ENCODE results near the gene P2RX1. TPM values are rescaled to one million over a fixed set of nuclear protein-coding genes. Genes with fewer than 3 reads are reported as not detected.

The P2RX1 gene
- total and polyA plus RNA-seq, 4 experiments from 2014 or later = not detected

DNA sequence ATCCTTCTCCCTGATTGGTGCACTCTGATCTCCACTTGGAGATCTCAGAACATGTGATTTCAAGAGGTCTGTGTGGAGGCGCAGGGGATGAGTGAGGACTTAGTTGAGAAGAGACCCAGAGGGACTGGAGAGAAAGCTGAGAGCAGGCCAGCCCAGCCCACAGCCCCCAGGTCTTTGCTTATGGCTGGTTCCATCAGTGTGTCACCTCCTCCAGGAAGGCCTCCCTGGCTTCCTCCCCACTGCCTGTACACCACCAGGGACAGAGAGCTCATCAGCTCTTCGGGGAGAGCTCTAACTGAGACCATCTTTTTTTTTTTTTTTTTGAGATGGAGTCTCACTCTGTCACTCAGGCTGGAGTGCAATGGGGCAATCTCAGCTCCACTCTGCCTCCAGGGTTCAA, 3.4 kb downstream of the P2RX1 start:
- Histone ChIP-seq H3K36me3 (ENCODE audit: insufficient read depth, low read length) (no peaks in the 10 kb centered on the region), H3K4me1 (ENCODE audit: insufficient read depth, low read length) (peaks cover 46% of the 10 kb centered on the region), H3K4me3 (ENCODE audit: low read length in 2 of 2) (no peak overlapping the region), H3K9me3 (ENCODE audit: control insufficient read depth in 1 of 2, low read length in 2 of 2) (no peaks in the 10 kb centered on the region), H3K27me3 (ENCODE audit: insufficient read depth, low read length) (no peaks in the 10 kb centered on the region), H3K27ac (ENCODE audit: low read depth, low read length) (no peak overlapping the region)
- peak overlapping the region in 4 of 7 donors; percentile 30 to 89 (median 66) for H3K27ac Mint-ChIP-seq
- H3K4me3 Mint-ChIP-seq = no peak overlapping the region
- H3K9me3 Mint-ChIP-seq = no peaks in the 10 kb centered on the region
- H3K27me3 Mint-ChIP-seq = no peaks in the 10 kb centered on the region
- POLR2A ChIA-PET (ENCODE audit: partially characterized antibody) = interaction anchor here (1.1 to 3.7 kb wide), 4 partner anchors 52 to 121 kb away, joined by 3 to 22 read pairs (median 5); partner anchors contain the start of gene ATP2A3
- intact Hi-C loops (cut with micrococcal nuclease) = loop anchor here (1.0 to 10.0 kb wide), 3 partner anchors 51 to 176 kb away; no protein-coding TSS in a partner anchor
- no peaks in the 10 kb centered on the region for H3K36me3 Mint-ChIP-seq
- peaks cover 13 to 62% (median 36%) of the 10 kb centered on the region in 4 donors for H3K4me1 Mint-ChIP-seq
- CTCF ChIA-PET (ENCODE audit: partially characterized antibody) = interaction anchor here (0.5 to 6.4 kb wide), 20 partner anchors 9 to 500 kb away, joined by 3 to 138 read pairs (median 10); partner anchors contain the start of gene ATP2A3
- DNase-seq = no peak

DNA sequence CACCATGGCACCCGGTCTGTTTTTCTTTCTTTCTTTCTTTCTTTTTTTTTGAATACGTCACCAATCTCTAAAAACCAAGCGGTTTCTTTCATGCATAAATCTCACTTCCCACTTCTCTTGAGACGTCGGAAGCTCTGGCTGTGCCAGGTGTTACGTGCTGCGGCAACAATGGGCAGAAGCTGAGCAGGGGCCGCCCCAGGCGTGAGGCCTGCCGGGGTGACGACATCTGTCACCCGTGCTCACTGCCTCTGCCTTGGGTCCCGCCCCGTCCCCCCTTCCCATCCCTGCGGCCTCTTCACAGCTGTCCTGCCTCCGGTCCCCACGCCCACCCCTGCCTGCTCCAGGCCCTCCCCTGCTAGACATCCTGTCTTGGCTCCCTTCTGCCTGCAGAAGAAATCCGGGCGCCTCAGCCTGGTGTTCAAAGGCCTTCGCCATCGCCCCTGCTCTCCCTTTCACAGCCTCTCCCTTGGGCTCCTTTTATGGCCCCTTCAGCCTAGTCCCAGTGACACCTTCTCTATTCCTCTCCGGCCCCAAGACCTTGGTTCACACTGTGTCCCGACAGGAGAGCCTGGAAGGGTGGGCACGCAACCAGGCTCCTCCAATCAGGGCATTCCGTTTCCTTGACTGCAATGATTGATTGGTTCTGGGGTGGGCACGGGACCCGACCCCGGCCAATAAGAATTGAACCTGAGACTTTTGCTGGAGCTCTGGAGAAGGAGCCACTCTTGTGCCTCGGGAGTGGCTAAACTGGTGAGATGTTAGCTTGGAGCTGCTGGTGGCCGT, 4.8 kb downstream of the P2RX1 start:
- Histone ChIP-seq H3K27me3 (ENCODE audit: insufficient read depth, low read length) (no peaks in the 10 kb centered on the region), H3K9me3 (ENCODE audit: control insufficient read depth in 1 of 2, low read length in 2 of 2) (no peaks in the 10 kb centered on the region), H3K4me1 (ENCODE audit: insufficient read depth, low read length) (peaks cover 34% of the 10 kb centered on the region), H3K27ac (ENCODE audit: low read depth, low read length) (peak overlapping the region; percentile 48), H3K4me3 (ENCODE audit: low read length in 2 of 2) (no peak overlapping the region), H3K36me3 (ENCODE audit: insufficient read depth, low read length) (no peaks in the 10 kb centered on the region)
- Mint-ChIP-seq H3K4me1 (peaks cover 10 to 49% (median 29%) of the 10 kb centered on the region in 4 donors), H3K27ac (peak overlapping the region; percentile 80 to 97 (median 94)), H3K27me3 (no peaks in the 10 kb centered on the region), H3K4me3 (peak overlapping the region; percentile 29 to 79 (median 58)), H3K9me3 (no peaks in the 10 kb centered on the region), H3K36me3 (no peaks in the 10 kb centered on the region)
- peak; percentile 68 to 89 (median 75) for DNase-seq
- POLR2A ChIA-PET (ENCODE audit: partially characterized antibody) = interaction anchor here (1.0 to 3.7 kb wide), 2 partner anchors 53 to 88 kb away, joined by 4 to 22 read pairs; partner anchors contain the start of gene ATP2A3
- intact Hi-C loops (cut with micrococcal nuclease) = loop anchor here (5.0 to 10.0 kb wide), 2 partner anchors 49 to 163 kb away; no protein-coding TSS in a partner anchor
- CTCF ChIA-PET (ENCODE audit: partially characterized antibody) = interaction anchor here (0.6 to 6.4 kb wide), 3 partner anchors 9 to 174 kb away, joined by 4 to 138 read pairs (median 5); no protein-coding TSS in a partner anchor

DNA sequence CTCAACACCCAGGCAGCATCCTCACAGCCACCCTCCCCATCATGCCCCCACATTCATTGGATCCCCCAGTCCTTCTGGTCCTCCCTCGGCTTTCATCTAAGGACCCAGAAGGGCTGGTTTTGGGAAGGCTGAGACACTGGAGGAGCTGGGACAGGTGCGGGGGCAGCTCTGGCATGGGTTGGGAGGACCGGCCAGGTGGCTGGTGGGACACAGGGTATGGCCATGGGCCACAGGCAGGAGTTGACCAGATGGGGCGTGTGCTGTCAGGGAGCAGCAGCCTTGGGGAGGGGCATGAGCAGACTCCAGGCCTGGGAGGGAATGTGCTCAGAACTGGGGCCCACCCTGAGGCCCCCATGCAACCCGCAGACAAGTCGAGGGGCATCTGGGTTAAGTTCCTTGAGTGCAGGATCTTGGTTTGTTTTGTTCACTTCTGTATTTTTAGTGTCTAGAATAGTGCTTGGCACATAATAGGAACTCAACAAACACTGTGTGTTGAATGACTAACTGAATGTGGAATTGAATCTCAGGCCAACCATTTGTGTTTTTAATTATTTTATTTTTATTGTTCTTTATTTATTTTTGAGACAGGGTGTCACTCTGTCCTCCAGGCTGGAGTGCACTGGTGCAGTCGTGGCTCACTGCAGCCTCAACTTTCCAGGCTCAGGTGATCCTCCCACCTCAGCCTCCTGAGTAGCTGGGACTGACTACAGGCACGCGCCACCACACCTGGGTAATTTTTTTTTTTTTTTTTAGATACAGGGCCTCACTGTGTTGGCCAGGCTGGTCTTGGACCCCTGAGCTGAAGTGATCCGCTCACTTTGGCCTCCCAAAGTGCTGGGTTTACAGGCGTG, 5.6 kb downstream of the P2RX1 start:
- POLR2A ChIA-PET (ENCODE audit: partially characterized antibody) = interaction anchor here (1.0 kb wide), 1 partner anchor 89 kb away, joined by 4 read pairs; no protein-coding TSS in a partner anchor
- CTCF ChIA-PET (ENCODE audit: partially characterized antibody) = interaction anchor here (0.6 to 6.4 kb wide), 3 partner anchors 9 to 173 kb away, joined by 4 to 138 read pairs (median 5); no protein-coding TSS in a partner anchor
- H3K27me3 Mint-ChIP-seq = no peaks in the 10 kb centered on the region
- Histone ChIP-seq H3K27me3 (ENCODE audit: insufficient read depth, low read length) (no peaks in the 10 kb centered on the region), H3K4me3 (ENCODE audit: low read length in 2 of 2) (no peak overlapping the region), H3K36me3 (ENCODE audit: insufficient read depth, low read length) (no peaks in the 10 kb centered on the region), H3K9me3 (ENCODE audit: control insufficient read depth in 1 of 2, low read length in 2 of 2) (no peaks in the 10 kb centered on the region), H3K4me1 (ENCODE audit: insufficient read depth, low read length) (peaks cover 26% of the 10 kb centered on the region), H3K27ac (ENCODE audit: low read depth, low read length) (peak overlapping the region; percentile 28)
- intact Hi-C loops (cut with micrococcal nuclease) = loop anchor here (5.0 to 10.0 kb wide), 2 partner anchors 48 to 164 kb away; no protein-coding TSS in a partner anchor
- H3K36me3 Mint-ChIP-seq = no peaks in the 10 kb centered on the region
- H3K4me3 Mint-ChIP-seq = peak overlapping the region; percentile 29 to 74 (median 58)
- peak overlapping the region; percentile 80 to 97 (median 94) for H3K27ac Mint-ChIP-seq
- peaks cover 10 to 40% (median 23%) of the 10 kb centered on the region in 4 donors for H3K4me1 Mint-ChIP-seq
- H3K9me3 Mint-ChIP-seq = no peaks in the 10 kb centered on the region
- peak in 1 of 5 donors; percentile 11 for DNase-seq

DNA sequence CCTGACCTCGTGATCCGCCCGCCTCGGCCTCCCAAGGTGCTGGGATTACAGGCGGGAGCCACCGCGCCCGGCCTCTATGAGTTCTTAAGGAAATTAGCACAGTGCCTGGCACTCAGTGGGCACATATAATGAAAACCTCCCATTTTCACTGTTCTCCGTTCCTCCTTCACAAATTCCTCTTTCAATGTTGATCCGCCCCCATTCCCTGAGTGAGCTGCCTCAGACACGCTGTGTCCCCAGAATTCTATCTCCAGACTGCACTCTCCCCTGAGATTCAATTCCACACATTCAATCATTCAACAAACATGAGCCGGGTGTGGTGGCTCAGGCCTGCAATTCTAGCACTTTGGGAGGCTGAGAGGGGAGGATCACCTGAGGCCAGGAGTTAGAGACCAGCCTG, 7.0 kb downstream of the P2RX1 start:
- H3K27ac Mint-ChIP-seq = peak overlapping the region in 2 of 7 donors; percentile 72

DNA sequence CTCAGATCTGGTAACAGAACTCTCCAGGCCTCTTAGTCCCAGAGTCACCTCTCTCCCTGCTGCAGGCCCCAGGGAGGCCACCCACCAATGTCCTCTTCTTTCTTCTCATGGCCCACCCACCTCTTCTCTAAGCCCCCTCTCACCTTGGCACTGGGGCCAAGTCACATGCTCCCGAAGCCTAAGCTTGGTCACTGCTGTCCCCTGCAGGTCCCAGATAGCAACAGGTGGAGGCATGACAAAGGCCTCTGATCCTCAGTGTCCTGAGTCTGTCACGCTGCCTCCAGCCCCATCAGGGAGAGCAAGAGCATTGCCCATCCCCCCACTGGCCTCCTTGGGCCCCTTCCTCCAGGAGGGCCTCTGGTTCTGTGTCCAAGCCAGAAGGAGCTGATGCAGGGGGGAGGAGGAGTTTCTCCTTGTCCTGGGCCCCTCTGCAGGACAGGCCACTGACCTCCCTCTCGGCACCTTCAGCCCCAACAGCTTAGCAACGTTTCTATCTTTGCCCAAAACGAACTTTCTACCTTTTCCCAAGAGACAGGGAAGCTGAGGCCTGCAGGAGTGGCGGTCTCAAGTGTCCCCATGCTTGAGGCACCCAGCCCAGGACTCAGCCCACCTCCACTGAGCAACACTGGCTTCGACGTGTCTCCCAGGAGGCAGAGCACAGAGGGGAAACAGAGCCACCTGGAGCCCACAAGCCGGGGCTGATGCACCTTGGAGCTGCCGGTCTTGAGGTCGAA, 8.6 kb downstream of the P2RX1 start:
- intact Hi-C loops (cut with micrococcal nuclease) = no loop called here
- no peaks in the 10 kb centered on the region for H3K36me3 Mint-ChIP-seq

More for the DNA sequence above, 7.0 kb downstream of the P2RX1 start:
- peaks cover 10 to 26% (median 19%) of the 10 kb centered on the region in 4 donors for H3K4me1 Mint-ChIP-seq
- H3K36me3 Mint-ChIP-seq = no peaks in the 10 kb centered on the region
- ChIA-PET POLR2A (ENCODE audit: partially characterized antibody) (no interaction called here), CTCF (ENCODE audit: partially characterized antibody) (interaction anchor here (2.4 kb wide), 1 partner anchor 8 kb away, joined by 7 read pairs; the partner anchor contains the start of gene P2RX1)
- H3K4me1 ChIP-seq (ENCODE audit: insufficient read depth, low read length) = peaks cover 24% of the 10 kb centered on the region
- no peak overlapping the region for H3K27ac ChIP-seq (ENCODE audit: low read depth, low read length)
- H3K27me3 ChIP-seq (ENCODE audit: insufficient read depth, low read length) = no peaks in the 10 kb centered on the region
- DNase-seq = no peak
- no peak overlapping the region for H3K4me3 Mint-ChIP-seq
- no peaks in the 10 kb centered on the region for H3K9me3 ChIP-seq (ENCODE audit: control insufficient read depth in 1 of 2, low read length in 2 of 2)
- intact Hi-C loops (cut with micrococcal nuclease) = no loop called here
- no peaks in the 10 kb centered on the region for H3K36me3 ChIP-seq (ENCODE audit: insufficient read depth, low read length)
- H3K9me3 Mint-ChIP-seq = no peaks in the 10 kb centered on the region
- H3K27me3 Mint-ChIP-seq = no peaks in the 10 kb centered on the region
- no peak overlapping the region for H3K4me3 ChIP-seq (ENCODE audit: low read length in 2 of 2)

DNA sequence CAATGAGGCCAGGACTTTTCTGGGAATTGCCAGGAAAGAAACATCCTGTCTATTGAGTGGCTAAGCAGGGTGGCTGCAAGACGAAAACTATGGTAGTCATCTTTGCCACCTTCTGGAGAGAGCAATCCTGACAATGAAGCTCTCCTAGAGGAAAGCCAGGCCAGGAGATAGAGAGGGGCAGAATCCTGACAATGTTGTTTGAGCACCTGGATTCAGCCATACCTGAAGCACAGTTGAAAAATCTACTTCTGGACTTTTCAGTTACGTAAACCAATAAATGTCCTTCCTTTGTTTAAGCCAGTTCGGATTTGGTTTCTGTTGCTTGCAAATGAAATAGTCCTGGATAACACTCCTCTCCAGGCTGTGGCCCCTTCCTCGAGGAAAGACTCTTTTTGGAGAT, 9.4 kb downstream of the P2RX1 start:
- Histone ChIP-seq H3K4me3 (ENCODE audit: low read length in 2 of 2) (no peak overlapping the region), H3K27ac (ENCODE audit: low read depth, low read length) (no peak overlapping the region), H3K27me3 (ENCODE audit: insufficient read depth, low read length) (no peaks in the 10 kb centered on the region), H3K4me1 (ENCODE audit: insufficient read depth, low read length) (peaks cover 14% of the 10 kb centered on the region), H3K36me3 (ENCODE audit: insufficient read depth, low read length) (no peaks in the 10 kb centered on the region), H3K9me3 (ENCODE audit: control insufficient read depth in 1 of 2, low read length in 2 of 2) (no peaks in the 10 kb centered on the region)
- intact Hi-C loops (cut with micrococcal nuclease) = no loop called here
- POLR2A ChIA-PET (ENCODE audit: partially characterized antibody) = no interaction called here
- Mint-ChIP-seq H3K27me3 (no peaks in the 10 kb centered on the region), H3K4me3 (no peak overlapping the region), H3K9me3 (no peaks in the 10 kb centered on the region), H3K36me3 (no peaks in the 10 kb centered on the region), H3K27ac (peak overlapping the region in 1 of 7 donors; percentile 13), H3K4me1 (peaks cover 5 to 16% (median 11%) of the 10 kb centered on the region in 4 donors)
- no peak for DNase-seq
- CTCF ChIA-PET (ENCODE audit: partially characterized antibody) = interaction anchor here (0.7 to 2.4 kb wide), 4 partner anchors 10 to 169 kb away, joined by 3 to 7 read pairs (median 4); partner anchors contain the start of gene P2RX1

More for the DNA sequence above, 8.6 kb downstream of the P2RX1 start:
- no peak overlapping the region for H3K4me3 Mint-ChIP-seq
- CTCF ChIA-PET (ENCODE audit: partially characterized antibody) = interaction anchor here (0.7 to 2.4 kb wide), 4 partner anchors 9 to 170 kb away, joined by 3 to 7 read pairs (median 4); partner anchors contain the start of gene P2RX1
- H3K27me3 Mint-ChIP-seq = no peaks in the 10 kb centered on the region
- peak in 1 of 5 donors; percentile 37 for DNase-seq
- Histone ChIP-seq H3K36me3 (ENCODE audit: insufficient read depth, low read length) (no peaks in the 10 kb centered on the region), H3K4me3 (ENCODE audit: low read length in 2 of 2) (no peak overlapping the region), H3K27me3 (ENCODE audit: insufficient read depth, low read length) (no peaks in the 10 kb centered on the region), H3K9me3 (ENCODE audit: control insufficient read depth in 1 of 2, low read length in 2 of 2) (no peaks in the 10 kb centered on the region), H3K4me1 (ENCODE audit: insufficient read depth, low read length) (peaks cover 15% of the 10 kb centered on the region), H3K27ac (ENCODE audit: low read depth, low read length) (no peak overlapping the region)
- POLR2A ChIA-PET (ENCODE audit: partially characterized antibody) = no interaction called here
- H3K27ac Mint-ChIP-seq = peak overlapping the region in 4 of 7 donors; percentile 13 to 75 (median 46)
- H3K4me1 Mint-ChIP-seq = peaks cover 5 to 17% (median 12%) of the 10 kb centered on the region in 4 donors
- no peaks in the 10 kb centered on the region for H3K9me3 Mint-ChIP-seq

Measured in CD4-positive, alpha-beta memory T cell (primary cell).